Midbrain (tissue), 1 donor: Measurements from ENCODE around the gene PRKAG2.
"Not testable (repeated sequence)": the region's sequence is repeated elsewhere in the genome, so short reads cannot be mapped to it uniquely, and the experiment has no call there.

Experiments
- DNase-seq: peaks from one replicate; lab custom pipeline; 2025; lab: John Stamatoyannopoulos, UW

Gene PRKAG2

GRCh38 chr7:151834271-151835035, 42.5 kb downstream of the PRKAG2 start:
- no peak for DNase-seq

DNA sequence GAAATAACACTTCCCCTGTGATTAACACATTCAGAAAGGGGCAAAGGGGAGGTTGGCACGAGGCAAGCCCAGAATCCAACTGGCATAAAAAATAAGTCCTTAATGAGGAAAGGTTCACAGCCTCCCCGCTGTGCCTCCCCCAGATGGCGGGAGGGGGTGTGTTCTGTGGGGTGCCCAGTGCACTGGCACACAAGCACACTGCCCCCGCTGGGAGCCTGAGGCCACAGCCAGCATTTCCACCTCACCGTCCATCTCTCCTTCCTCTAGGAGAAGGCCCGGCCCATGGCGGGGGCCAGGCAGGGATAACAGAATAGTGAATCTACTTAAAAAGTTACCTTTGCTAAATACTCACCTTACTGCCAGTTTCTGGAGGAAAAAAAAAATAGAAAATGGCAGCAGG, 43.2 kb downstream of the PRKAG2 start:
- DNase-seq: no peak

DNA sequence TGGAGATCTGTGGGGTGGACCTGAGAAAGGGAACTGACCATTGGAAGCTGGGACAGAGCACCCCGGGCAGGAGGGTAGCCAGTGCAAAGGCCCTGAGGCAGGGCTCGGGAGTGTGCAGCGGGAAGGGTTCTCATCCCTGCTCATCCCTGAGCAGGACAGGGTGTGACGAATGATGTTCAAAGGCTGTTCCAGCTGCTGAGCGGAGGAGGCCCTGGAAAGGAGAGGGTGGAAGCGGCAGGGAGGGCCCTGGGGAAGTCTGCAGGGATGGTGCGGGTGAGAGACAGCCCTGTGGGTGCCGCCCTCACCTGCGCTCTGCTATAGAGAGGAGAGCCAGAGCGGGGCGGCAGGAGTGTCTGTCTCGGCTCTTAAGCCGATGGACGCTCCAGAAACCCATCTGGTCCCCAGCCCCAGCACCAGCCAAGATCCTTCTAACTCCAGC, 43.7 kb downstream of the PRKAG2 start:
- DNase-seq: no peak

DNA sequence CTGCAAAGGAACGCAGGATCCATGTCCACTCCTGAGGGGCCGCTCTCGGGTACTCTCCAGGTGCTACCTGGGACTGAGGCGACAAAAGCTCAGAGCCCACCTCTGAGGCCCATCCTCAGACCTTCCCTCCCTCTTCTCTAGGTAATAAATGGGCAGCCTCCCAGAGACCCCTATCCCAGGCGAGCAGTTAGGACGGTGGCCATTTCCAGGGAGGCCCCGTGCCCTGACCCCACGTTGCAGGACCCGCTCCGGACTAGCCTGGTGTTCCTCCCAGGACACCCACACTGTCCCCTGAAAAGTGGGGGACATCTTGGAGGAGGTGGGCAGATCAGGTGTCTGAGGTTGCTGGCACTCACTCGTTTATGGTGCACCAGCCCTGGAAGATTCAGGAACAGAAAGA, 44.3 kb downstream of the PRKAG2 start:
- DNase-seq: no peak

- no peak for DNase-seq
Measured at GRCh38 chr7:151832138-151832537, 44.8 kb downstream of the PRKAG2 start.

DNA sequence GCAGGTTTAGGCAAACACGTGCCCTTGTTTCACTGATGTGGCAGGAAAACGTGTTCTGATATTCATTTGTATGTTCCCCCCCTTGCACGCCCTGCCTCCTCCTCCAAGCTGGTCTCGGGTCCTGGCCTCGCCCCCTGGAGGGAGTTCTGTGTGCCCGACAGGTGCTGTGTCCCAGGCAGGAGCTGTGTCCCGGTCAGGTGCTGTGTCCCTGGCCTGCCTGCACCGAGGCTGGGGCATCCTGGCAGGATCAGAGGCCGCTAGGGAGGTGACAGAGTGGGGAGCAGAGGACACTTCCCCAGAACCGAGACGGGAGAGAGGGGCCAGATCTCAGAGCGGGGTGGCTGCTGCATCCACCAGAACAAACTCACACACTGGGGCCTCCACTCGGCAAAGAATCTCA, 45.3 kb downstream of the PRKAG2 start:
- no peak for DNase-seq

DNA sequence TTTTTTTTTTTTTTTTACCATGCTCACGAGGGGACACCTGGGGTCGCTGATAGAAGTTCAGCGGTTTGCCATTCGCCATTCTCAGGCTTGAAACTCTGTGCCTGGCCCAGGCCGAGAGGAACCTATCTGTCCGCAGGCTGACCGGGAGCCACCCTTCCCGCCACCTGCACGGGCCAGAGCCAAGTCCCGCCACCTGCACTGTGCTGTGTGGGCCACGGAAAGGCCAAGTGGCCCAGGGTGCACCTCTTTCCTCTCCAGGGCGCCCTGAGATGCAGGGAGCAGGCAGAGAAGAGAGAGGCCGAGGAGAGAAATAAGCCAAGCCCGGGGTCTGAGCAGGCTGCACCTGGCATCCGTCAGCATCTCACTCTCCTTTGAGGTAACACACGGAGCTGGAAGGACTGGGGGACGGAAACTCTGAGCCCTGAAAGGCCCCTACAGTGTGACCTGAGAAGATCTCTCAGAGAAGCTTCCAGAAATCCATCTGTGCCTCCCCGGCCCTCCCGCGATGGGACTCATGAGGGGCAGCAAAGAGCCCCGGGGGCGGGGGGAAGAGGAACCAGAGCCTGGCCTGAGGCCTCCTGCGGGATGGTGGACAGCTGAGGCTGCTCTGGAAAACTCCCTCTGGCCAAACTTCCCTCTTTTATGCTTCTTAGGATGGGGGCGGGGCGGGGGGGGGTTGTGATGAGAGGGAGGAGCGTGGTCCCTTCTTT, 46.6 kb downstream of the PRKAG2 start:
- DNase-seq: no peak

- no peak for DNase-seq
Measured at GRCh38 chr7:151829707-151830106, 47.2 kb downstream of the PRKAG2 start.

- no peak for DNase-seq
Measured at GRCh38 chr7:151827620-151828019, 49.3 kb downstream of the PRKAG2 start.

DNA sequence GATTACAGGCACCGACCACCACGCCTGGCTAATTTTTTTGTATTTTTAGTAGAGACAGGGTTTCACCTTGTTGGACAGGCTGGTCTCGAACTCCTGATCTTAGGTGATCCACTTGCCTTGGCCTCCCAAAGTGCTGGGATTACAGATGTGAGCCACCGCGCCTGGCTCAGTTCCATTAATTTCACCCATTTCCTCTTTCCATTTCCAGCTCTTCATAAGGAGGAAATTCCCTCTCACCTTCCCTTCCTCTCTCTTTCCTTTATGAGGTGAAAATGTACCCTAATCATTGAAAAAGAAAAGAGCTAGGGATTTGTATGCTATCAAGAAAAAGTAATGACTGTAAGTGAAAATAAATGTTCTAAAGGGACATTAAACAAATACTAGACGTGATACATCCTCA, 50.6 kb downstream of the PRKAG2 start:
- DNase-seq: not testable (repeated sequence)

DNA sequence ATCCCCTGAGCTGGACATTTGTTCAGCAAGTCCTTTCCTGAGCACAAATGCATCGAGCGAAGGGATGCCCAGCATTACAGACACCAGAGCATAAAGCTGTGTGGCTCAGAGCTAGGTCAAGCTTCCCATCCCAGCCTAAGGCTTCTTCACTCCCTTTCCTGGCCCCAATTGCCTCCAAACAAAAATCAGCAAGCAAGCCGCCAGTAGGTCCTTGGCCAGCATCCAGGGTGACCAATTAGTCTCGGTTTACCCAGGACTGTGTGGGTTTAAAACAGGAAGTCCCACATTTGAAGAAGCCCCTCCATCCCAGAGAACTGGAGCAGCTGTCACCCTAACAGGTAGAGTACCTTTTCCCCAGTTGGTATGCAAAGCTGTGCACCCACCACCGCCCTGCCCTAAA, 51.2 kb downstream of the PRKAG2 start:
- DNase-seq: no peak

GRCh38 chr7:151824373-151824933, 52.5 kb downstream of the PRKAG2 start:
- no peak for DNase-seq

GRCh38 chr7:151823566-151824372, 53.1 kb downstream of the PRKAG2 start:
- DNase-seq: no peak

DNA sequence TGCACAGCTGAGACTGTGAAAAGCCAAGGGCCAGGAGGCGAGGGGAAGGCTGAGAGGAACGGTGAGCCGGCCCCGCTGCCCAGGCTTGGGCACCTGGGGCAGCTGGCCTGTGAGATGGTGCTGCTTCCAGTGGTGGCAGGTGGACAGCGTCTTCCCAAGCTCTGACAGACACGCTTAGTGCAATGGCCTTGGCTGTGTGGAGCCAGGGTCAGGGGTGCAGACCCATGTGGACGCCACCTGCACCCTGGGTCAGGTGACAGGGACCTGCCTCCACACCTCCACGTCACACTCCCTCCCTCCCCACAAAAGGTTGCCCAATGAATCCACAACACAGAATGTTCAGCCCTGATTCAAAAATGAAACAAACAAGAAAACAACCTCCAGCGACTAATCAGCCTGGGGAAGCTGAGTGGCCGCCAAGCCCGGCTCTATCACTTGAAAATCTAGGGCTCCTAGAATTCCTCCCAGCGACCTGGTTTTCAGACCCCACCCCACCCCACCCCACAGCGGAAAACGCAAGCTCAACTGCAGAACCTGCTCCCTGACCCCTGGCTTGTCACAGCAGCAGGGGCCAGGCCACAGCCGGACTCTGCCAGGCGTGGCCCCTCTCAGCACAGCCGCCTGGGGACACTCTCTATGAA, 54.3 kb downstream of the PRKAG2 start:
- DNase-seq: no peak

DNA sequence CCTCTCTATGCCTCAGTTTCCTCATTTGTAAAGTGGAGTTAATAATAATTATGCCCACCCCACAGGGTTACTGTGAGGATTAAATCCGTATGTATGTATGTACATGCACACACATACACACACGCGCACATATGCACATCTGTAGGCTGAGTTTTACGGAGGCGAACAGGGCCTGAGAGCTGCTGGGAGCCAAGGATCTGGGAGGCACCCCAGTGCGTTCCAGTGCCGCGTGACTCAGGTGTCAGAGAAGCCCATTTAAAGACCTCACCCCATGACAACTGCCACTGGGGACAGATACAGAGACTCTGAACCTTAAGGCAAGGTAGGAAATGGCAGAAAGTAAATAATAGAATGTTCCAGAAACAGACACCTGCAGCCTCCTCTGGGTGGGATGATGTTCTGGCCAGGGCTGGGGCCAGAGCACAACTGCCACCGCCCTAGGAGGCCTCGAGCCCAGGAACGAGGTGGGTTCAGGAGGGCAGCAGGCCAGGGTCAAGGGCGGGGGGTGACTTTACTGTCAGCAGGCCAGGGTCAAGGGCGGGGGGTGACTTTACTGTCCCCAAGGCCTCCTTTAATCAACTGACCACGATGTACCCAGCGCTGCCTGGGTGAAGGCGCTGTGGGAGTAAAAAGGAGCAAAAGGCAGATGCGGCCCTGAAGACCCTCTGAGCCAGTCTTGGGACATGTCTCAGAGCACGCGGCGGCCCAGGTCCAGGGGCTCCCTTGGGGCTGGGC, 54.9 kb downstream of the PRKAG2 start:
- no peak for DNase-seq

DNA sequence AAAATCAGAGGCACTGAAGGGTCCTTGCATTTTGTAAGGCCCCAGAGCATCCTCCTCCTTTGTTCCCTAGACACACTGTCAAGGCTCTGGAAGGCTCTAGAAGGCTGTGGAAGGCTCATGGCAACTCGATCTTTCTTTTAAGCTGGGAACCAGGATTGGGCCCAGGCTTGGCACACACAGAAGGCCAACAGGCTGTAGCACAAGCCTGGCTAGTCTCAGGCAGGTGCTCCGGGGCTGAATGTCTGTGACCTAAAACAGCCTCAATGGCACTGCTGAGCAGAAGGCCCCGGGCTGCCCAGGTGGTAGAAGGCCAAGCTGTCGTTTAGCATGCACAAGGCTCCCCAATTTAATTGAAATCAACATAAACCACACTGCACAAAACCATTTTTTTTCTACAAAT, 55.7 kb downstream of the PRKAG2 start:
- DNase-seq: no peak

- no peak for DNase-seq
Measured at GRCh38 chr7:151820491-151821105, 56.3 kb downstream of the PRKAG2 start.

DNA sequence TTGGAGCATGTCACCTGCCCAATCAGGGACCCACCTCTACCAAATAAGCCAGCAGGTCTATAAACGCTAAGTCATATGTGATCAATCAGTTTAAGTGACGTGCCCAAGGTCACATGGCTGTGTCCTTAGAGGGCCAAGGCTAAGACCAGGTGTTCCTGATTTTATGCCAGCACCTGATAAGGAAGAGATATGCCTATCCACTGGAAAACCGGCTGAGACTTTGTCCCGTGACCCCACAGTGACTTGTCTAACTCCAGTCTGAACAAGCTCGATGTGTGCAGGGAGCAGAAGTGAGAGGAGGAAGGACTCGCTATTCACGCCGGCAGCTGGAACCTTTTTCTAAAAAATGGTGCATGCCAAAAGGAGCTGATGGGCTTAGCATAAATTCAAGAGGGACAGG, 57.0 kb downstream of the PRKAG2 start:
- no peak for DNase-seq

DNA sequence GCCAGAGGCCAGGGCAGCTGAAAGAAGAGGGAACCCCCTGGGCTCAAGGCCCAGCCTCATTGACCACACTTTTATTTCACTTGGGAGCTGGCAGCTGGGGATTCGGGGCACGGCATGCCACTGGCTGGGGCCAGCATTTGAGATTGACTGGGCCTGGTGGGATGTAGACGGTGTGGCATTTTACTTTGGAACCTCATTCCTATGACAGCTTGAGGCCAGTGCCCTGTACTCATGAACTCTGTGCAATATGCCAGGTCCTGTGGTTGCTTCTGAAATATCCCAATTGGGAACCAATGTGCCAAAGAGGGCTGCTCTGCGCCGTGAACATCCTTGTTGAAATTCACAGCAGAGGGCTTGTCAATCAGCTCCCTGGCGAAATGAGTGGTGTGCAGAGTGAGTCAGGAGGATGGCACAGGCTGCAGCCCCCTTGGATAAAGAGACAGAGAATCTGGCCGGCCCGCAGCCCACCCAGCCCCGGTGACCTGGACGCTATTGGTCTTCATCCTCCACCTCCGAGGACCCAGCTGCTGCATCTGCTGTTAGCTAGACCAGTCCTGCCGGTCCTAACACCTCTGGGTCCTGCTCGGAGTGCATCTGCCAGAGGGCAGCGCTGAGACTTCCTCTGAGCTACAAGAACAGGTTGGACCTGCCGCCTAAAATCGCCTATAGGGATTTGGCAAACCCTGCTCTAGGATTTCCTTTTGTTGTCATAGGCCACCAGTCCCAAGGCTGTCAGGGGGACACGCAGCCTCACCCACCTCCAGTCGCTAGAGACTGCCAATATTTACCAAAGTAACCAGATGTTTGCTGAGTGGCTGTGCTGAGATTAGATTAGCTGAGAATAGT, 58.0 kb downstream of the PRKAG2 start:
- no peak for DNase-seq
